CD4-positive, alpha-beta T cell treated with Interferon gamma for 1 hour (primary cell): ENCODE results near the gene OTP.
"Not testable (repeated sequence)": the region's sequence is repeated elsewhere in the genome, so short reads cannot be mapped to it uniquely, and the experiment has no call there.

ENCODE experiments used
- DNase-seq: peaks from one replicate; pipeline ENCODE4 v3.0.0-alpha.2; 2020

The OTP gene

GRCh38 chr5:77599679-77600078 lies 38.8 kb downstream of the OTP start:
- DNase-seq, result no peak

- no peak for DNase-seq
Measured at GRCh38 chr5:77590347-77590746, 48.2 kb downstream of the OTP start.

- DNase-seq, result no peak
Measured at GRCh38 chr5:77588175-77588574, 50.3 kb downstream of the OTP start.

- DNase-seq, result no peak
Measured at GRCh38 chr5:77586101-77586500, 52.4 kb downstream of the OTP start.

- DNase-seq, result not testable (repeated sequence)
Measured at GRCh38 chr5:77582143-77582542, 56.4 kb downstream of the OTP start.
